ENCODE results near the gene CSAD. TPM values are rescaled to one million over a fixed set of nuclear protein-coding genes. Genes with fewer than 3 reads are reported as not detected.

Gene CSAD
- polyA plus RNA-seq, 1 of the 3 experiments (the other 2 are of a cell fraction): 32.2 TPM

DNA sequence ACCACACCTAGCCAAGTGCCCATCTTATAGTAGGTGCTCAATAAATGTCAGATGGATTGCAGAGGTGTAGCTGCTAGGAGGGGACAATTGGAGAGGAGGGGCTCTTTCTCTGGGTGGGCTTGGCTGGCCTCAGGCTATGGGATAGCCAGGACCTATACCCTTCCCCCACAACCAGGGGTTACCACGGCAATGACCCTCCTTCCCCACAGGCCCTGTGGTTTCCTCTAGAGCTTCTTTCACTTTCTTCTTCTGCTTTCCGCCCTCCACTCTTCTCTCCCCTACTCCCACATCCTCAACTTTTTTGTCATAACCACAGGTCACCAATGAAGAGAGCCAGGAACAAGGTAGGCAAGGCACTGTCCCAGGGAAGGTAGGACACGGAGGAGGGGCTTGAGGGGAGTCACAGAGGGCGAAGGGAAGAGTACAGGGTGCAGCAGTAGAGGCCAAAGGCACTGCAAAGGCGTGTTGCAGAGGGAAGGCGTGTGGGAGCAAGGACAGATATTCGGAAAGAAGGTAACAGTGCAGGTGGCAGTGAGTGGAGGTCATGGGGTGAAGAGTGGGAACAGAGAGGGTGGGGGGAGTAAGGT is 28.2 kb upstream of the CSAD start:
- H2AFZ ChIP-seq (ENCODE audit: low read depth): no peak overlapping the region
- H3K9ac ChIP-seq: no peak overlapping the region
- H3K27me3 ChIP-seq (ENCODE audit: insufficient read depth): no peaks in the 10 kb centered on the region
- H4K20me1 ChIP-seq (ENCODE audit: insufficient read depth): no peaks in the 10 kb centered on the region
- ChIA-PET CTCF (interaction anchor here (0.9 to 14.8 kb wide), 8 partner anchors 11 to 143 kb away, joined by 3 to 363 read pairs (median 28); partner anchors contain the start of genes ESPL1, MYG1 and PFDN5), POLR2A (interaction anchor here (0.6 kb wide), 1 partner anchor 89 kb away, joined by 3 read pairs; no protein-coding TSS in a partner anchor)
- H3K4me3 ChIP-seq (ENCODE audit: low read depth in 2 of 2, low read length in 1 of 2): no peak overlapping the region
- H3K9me3 ChIP-seq: no peaks in the 10 kb centered on the region
- 78% methylated on average over 7 of the region's 7 CpGs for WGBS (ENCODE audit: low lambda C conversion rate)
- no peaks in the 10 kb centered on the region for H3K79me2 ChIP-seq (ENCODE audit: insufficient read depth)
- H3K4me1 ChIP-seq (ENCODE audit: control insufficient read depth in 1 of 2, insufficient read depth in 2 of 2, low read depth in 1 of 2, low read length in 1 of 2): peaks cover 3 to 11% of the 10 kb centered on the region in 2 experiments; a peak in 2 of 4 replicates
- H3K27ac ChIP-seq (ENCODE audit: low read depth in 2 of 2, low read length in 1 of 2): no peak overlapping the region
- no peak for DNase-seq
- no peak overlapping the region for H3K4me2 ChIP-seq
- no peaks in the 10 kb centered on the region for H3K9me2 ChIP-seq
- H3K36me3 ChIP-seq (replicated peaks in 1 of 2; ENCODE audit: control insufficient read depth in 1 of 2, insufficient read depth in 2 of 2, low read length in 1 of 2): peaks cover 21 to 32% of the 10 kb centered on the region in 2 experiments
- TF ChIP-seq EP300 (IDR thresholded peaks at IDR 0.05; ENCODE audit: borderline replicate concordance in 1 of 2, low read depth in 1 of 2, low read length in 1 of 2): no peak
- no peak for TF ChIP-seq EZH2phosphoT487 (IDR thresholded peaks at IDR 0.05; ENCODE audit: borderline replicate concordance, low read depth)
- TF ChIP-seq MXI1 (IDR thresholded peaks at IDR 0.05; ENCODE audit: low read depth, low read length): no peak
- TF ChIP-seq RAD21 (IDR thresholded peaks at IDR 0.05; ENCODE audit: low read length): no peak
- peaks cover 13% of the 10 kb centered on the region for H3F3A ChIP-seq (replicated peaks; ENCODE audit: insufficient read depth)

DNA sequence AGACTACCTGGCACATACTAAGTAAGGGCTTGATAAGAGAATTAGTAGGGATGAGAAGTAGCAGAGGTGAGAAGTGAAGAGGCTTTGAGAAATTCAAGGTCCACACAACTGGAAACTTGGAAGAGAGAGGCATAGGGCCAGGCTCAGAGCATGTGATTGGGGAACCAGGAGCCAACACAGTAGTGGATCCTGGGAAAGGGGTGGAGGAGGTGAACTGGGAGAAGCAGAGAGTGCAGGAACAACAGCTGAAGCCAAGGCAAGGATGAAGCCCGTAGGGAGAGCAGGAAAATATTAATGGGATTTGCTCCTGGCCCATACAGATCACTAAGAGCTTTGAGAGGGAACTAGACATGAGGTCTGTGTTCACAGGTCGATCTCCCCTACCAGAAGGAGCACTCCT is 27.7 kb upstream of the CSAD start:
- H3K9ac ChIP-seq: no peak overlapping the region
- H3K79me2 ChIP-seq (ENCODE audit: insufficient read depth): no peaks in the 10 kb centered on the region
- WGBS (ENCODE audit: low lambda C conversion rate): 47% methylated on average over 2 of the region's 2 CpGs
- no peak overlapping the region for H2AFZ ChIP-seq (ENCODE audit: low read depth)
- H3K4me2 ChIP-seq: no peak overlapping the region
- peaks cover under 1 to 11% of the 10 kb centered on the region in 2 experiments; a peak in 2 of 4 replicates for H3K4me1 ChIP-seq (ENCODE audit: control insufficient read depth in 1 of 2, insufficient read depth in 2 of 2, low read depth in 1 of 2, low read length in 1 of 2)
- no peaks in the 10 kb centered on the region for H4K20me1 ChIP-seq (ENCODE audit: insufficient read depth)
- H3K4me3 ChIP-seq (ENCODE audit: low read depth in 2 of 2, low read length in 1 of 2): no peak overlapping the region
- no peaks in the 10 kb centered on the region for H3K9me2 ChIP-seq
- TF ChIP-seq NFIC (IDR thresholded peaks at IDR 0.05; ENCODE audit: borderline replicate concordance): no peak
- TF ChIP-seq TAF1 (IDR thresholded peaks at IDR 0.05; ENCODE audit: borderline replicate concordance, low read depth, low read length): no peak
- TF ChIP-seq GABPA (IDR thresholded peaks at IDR 0.05; ENCODE audit: low read depth): no peak
- TF ChIP-seq GATA2 (CRISPR knock-in tag; IDR thresholded peaks at IDR 0.05): no peak
- TF ChIP-seq MXI1 (IDR thresholded peaks at IDR 0.05; ENCODE audit: low read depth, low read length): no peak
- TF ChIP-seq POLR2AphosphoS5 (IDR thresholded peaks at IDR 0.05; ENCODE audit: low read depth, low read length): no peak
- TF ChIP-seq CHD2 (IDR thresholded peaks at IDR 0.05; ENCODE audit: low read length, partially characterized antibody): no peak
- no peak for TF ChIP-seq RFX5 (IDR thresholded peaks at IDR 0.05; ENCODE audit: low read length)
- no peak for TF ChIP-seq TCF12 (IDR thresholded peaks at IDR 0.05)
- TF ChIP-seq, protein P1, sequence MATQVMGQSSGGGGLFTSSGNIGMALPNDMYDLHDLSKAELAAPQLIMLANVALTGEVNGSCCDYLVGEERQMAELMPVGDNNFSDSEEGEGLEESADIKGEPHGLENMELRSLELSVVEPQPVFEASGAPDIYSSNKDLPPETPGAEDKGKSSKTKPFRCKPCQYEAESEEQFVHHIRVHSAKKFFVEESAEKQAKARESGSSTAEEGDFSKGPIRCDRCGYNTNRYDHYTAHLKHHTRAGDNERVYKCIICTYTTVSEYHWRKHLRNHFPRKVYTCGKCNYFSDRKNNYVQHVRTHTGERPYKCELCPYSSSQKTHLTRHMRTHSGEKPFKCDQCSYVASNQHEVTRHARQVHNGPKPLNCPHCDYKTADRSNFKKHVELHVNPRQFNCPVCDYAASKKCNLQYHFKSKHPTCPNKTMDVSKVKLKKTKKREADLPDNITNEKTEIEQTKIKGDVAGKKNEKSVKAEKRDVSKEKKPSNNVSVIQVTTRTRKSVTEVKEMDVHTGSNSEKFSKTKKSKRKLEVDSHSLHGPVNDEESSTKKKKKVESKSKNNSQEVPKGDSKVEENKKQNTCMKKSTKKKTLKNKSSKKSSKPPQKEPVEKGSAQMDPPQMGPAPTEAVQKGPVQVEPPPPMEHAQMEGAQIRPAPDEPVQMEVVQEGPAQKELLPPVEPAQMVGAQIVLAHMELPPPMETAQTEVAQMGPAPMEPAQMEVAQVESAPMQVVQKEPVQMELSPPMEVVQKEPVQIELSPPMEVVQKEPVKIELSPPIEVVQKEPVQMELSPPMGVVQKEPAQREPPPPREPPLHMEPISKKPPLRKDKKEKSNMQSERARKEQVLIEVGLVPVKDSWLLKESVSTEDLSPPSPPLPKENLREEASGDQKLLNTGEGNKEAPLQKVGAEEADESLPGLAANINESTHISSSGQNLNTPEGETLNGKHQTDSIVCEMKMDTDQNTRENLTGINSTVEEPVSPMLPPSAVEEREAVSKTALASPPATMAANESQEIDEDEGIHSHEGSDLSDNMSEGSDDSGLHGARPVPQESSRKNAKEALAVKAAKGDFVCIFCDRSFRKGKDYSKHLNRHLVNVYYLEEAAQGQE (IDR thresholded peaks at IDR 0.05; ENCODE audit: low read depth, low read length): no peak
- no peak for TF ChIP-seq RCOR1 (IDR thresholded peaks at IDR 0.05; ENCODE audit: low read length)
- TF ChIP-seq FOSL2 (IDR thresholded peaks at IDR 0.05; ENCODE audit: borderline replicate concordance, low read depth): no peak
- no peak for TF ChIP-seq USF2 (IDR thresholded peaks at IDR 0.05; ENCODE audit: borderline replicate concordance, low read depth, low read length)
- no peak overlapping the region for H3K27ac ChIP-seq (ENCODE audit: low read depth in 2 of 2, low read length in 1 of 2)
- ChIA-PET POLR2A (no interaction called here), CTCF (interaction anchor here (0.9 to 14.8 kb wide), 10 partner anchors 8 to 143 kb away, joined by 3 to 363 read pairs (median 4); partner anchors contain the start of genes AAAS, ESPL1, MYG1 and PFDN5)
- H3K9me3 ChIP-seq: no peaks in the 10 kb centered on the region
- peaks cover 21 to 29% of the 10 kb centered on the region in 2 experiments for H3K36me3 ChIP-seq (replicated peaks in 1 of 2; ENCODE audit: control insufficient read depth in 1 of 2, insufficient read depth in 2 of 2, low read length in 1 of 2)
- peaks cover 13% of the 10 kb centered on the region for H3F3A ChIP-seq (replicated peaks; ENCODE audit: insufficient read depth)
- no peaks in the 10 kb centered on the region for H3K27me3 ChIP-seq (ENCODE audit: insufficient read depth)
- DNase-seq: no peak
